PC-9 (cell line): ENCODE results near the gene ITGAE.

ENCODE experiments used
- EZH2 ChIP-seq: fragments of 200-600 bp; sonication (generic); IDR thresholded peaks from 2 replicates; pipeline ENCODE4 v1.8.0; 2017; ENCODE audit warnings: antibody characterized with exemption, low read depth
- TF ChIP-seq, protein P1 (sequence below): fragments of 200-600 bp; sonication (generic); conservative IDR thresholded peaks from 2 replicates; pipeline ENCODE4 v1.6.1; 2017; ENCODE audit warnings: mixed run types, antibody characterized with exemption, mild to moderate bottlenecking, moderate library complexity

DNA sequence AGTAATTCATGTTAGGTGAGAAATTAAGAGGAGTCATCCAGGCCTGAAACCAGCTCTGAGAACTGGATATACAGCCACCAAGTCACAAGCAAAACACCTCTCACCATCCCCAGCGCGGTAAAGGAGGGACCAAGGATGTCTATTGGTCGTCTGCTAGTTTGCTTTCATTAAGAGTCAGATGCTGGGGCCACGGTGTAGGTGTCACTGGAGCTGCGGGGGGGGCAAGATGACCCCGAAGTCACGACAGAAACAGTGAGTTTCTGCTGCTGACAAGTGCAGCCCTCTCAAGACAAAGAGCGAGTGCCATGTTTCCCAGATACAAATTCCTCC, 44.3 kb upstream of the ITGAE start:
- TF ChIP-seq, protein P1, sequence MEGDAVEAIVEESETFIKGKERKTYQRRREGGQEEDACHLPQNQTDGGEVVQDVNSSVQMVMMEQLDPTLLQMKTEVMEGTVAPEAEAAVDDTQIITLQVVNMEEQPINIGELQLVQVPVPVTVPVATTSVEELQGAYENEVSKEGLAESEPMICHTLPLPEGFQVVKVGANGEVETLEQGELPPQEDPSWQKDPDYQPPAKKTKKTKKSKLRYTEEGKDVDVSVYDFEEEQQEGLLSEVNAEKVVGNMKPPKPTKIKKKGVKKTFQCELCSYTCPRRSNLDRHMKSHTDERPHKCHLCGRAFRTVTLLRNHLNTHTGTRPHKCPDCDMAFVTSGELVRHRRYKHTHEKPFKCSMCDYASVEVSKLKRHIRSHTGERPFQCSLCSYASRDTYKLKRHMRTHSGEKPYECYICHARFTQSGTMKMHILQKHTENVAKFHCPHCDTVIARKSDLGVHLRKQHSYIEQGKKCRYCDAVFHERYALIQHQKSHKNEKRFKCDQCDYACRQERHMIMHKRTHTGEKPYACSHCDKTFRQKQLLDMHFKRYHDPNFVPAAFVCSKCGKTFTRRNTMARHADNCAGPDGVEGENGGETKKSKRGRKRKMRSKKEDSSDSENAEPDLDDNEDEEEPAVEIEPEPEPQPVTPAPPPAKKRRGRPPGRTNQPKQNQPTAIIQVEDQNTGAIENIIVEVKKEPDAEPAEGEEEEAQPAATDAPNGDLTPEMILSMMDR, result no peak
- TF ChIP-seq EZH2, result no peak
